Neural cell (in vitro differentiated cells): ENCODE results near the gene MRPL58.

Experiments
- CTCF ChIP-seq: fragments of 450-650 bp; IDR thresholded peaks from 2 replicates; pipeline ENCODE4 v1.5.1; 2014; ENCODE audit warnings: antibody characterized with exemption, mild to moderate bottlenecking, moderate library complexity; ENCODE audit not compliant: poor library complexity, severe bottlenecking
- EP300 ChIP-seq: fragments of 450-650 bp; conservative IDR thresholded peaks from 2 replicates; pipeline ENCODE4 v1.6.1; 2014; ENCODE audit warnings: antibody characterized with exemption, mild to moderate bottlenecking, moderate library complexity; ENCODE audit not compliant: poor library complexity, severe bottlenecking
- EZH2 ChIP-seq: fragments of 200-600, 300-800 bp; shearing (Covaris generic), sonication (generic); IDR thresholded peaks from 2 replicates; pipeline ENCODE4 v1.6.1; 2014; ENCODE audit warnings: antibody characterized with exemption, low read length, borderline replicate concordance, mild to moderate bottlenecking; ENCODE audit not compliant: insufficient read depth, poor library complexity, severe bottlenecking
- POLR2AphosphoS5 ChIP-seq: IDR thresholded peaks from 2 replicates; pipeline ENCODE4 v1.6.1; 2012
- TF ChIP-seq, protein P1 (sequence below): IDR thresholded peaks from 2 replicates; pipeline ENCODE4 v1.6.1; 2012; ENCODE audit warnings: borderline replicate concordance

DNA sequence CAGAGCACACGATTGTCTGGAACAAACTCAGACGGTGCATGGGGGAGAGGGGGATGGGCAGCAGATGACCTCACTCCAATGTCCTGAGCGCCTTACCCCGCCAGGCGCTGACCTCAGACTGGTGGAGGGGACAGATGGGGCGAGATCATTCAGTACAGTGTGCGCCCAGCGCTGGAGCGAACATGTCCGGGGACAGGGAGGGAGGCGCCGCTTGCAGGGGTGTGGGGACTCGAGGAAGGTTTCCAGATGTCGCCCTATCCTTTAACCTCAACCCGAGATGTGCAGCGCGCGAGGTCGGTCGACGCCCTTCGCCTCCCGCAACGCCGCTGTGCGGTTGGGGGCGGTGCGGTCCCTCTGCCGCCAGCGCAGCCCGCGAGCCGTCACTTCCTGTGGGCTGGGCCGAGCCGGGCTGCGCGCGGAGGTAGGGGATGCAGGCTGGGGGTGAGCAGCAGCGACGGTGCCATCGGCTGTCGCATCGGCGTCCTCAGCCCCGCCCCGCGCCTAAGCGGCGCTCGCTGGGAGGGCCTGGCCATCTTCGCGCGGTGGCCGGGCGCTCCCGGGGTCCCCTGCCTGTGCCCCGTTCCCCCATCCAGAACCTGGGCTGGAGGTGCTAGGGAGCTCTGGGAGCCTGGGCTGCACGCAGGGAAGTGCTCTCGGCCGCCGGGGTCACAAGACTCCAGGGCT, 30.3 kb upstream of the MRPL58 start:
- TF ChIP-seq CTCF: peak; percentile 60
- peak; percentile 71 for TF ChIP-seq EP300
- TF ChIP-seq, protein P1, sequence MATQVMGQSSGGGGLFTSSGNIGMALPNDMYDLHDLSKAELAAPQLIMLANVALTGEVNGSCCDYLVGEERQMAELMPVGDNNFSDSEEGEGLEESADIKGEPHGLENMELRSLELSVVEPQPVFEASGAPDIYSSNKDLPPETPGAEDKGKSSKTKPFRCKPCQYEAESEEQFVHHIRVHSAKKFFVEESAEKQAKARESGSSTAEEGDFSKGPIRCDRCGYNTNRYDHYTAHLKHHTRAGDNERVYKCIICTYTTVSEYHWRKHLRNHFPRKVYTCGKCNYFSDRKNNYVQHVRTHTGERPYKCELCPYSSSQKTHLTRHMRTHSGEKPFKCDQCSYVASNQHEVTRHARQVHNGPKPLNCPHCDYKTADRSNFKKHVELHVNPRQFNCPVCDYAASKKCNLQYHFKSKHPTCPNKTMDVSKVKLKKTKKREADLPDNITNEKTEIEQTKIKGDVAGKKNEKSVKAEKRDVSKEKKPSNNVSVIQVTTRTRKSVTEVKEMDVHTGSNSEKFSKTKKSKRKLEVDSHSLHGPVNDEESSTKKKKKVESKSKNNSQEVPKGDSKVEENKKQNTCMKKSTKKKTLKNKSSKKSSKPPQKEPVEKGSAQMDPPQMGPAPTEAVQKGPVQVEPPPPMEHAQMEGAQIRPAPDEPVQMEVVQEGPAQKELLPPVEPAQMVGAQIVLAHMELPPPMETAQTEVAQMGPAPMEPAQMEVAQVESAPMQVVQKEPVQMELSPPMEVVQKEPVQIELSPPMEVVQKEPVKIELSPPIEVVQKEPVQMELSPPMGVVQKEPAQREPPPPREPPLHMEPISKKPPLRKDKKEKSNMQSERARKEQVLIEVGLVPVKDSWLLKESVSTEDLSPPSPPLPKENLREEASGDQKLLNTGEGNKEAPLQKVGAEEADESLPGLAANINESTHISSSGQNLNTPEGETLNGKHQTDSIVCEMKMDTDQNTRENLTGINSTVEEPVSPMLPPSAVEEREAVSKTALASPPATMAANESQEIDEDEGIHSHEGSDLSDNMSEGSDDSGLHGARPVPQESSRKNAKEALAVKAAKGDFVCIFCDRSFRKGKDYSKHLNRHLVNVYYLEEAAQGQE: peak; percentile 65
- TF ChIP-seq EZH2: no peak
- TF ChIP-seq POLR2AphosphoS5: peak; percentile 95
